HG02870 (cell line): ENCODE measurements around the gene MTHFD1L.
"Not testable (repeated sequence)": the region's sequence is repeated elsewhere in the genome, so short reads cannot be mapped to it uniquely, and the experiment has no call there.

Source experiments
- ATAC-seq: cut with Tn5 transposase; IDR thresholded peaks from one replicate; pipeline ENCODE4 v1.9.1; 2021; ENCODE audit warnings: mild to moderate bottlenecking, moderate library complexity; ENCODE audit not compliant: unreplicated experiment

The MTHFD1L gene

GRCh38 chr6:151113641-151114040 lies 248.1 kb downstream of the MTHFD1L start:
- no peak for ATAC-seq

GRCh38 chr6:151118461-151119123 lies 253.1 kb downstream of the MTHFD1L start:
- no peak for ATAC-seq

- ATAC-seq, result no peak
These were observed 254.5 kb downstream of the MTHFD1L start for GRCh38 chr6:151119823-151120524.

GRCh38 chr6:151121900-151122299 lies 256.4 kb downstream of the MTHFD1L start:
- no peak for ATAC-seq

DNA sequence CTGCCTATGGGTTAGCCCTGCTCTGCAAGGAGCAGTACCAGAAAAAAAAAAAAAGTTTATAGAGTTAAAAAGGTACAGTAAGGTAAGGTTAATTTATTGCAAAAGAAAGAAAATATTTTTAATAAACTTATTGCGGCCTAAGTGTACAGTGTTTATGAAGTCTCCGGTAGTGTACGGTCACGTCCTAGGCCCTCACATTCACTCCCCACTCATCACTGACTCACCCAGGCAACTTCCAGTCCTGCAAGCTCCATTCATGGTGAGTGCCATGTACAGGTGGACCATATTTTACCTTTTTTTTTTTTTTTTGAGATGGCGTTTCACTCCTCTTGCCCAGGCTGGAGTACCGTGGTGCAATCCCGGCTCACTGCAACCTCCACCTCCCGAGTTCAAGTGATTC lies 258.1 kb downstream of the MTHFD1L start:
- not testable (repeated sequence) for ATAC-seq

- not testable (repeated sequence) for ATAC-seq
These were observed 259.7 kb downstream of the MTHFD1L start for GRCh38 chr6:151125242-151125641.

DNA sequence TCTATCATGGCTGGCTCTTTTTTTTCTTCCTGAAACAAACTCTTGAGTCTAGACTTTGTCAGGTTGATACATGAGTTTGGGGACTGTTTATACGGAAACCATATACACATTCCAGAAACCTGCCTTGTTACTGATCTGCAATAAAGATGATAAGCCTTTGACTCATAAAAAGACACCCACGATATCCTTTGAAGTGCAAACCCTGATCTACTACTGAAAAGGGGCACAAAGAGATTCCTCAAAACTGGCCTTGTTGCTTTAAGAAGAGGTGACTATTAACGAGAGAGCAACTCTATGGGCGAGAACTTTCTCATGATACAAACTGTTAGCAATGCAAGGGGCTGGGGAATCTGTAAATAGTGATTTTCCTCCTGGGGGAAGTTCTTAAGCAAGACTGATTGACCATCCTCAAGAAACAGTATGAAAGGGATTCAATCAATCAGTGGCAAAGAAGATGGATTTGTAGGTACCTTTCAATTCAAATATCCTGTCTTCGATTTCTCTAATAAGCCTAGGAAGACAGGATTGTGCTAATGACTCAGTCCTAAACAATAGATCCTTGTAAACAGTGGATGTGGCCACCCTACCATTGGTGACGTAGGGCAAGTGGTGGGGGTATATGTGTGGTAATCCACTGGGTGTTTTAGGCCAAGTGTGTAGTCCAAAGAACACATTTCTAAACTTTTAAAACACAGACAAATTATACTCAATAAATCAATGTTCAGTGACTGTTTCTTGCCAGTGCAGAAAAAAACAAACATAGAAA lies 260.3 kb downstream of the MTHFD1L start:
- ATAC-seq, result not testable (repeated sequence)

GRCh38 chr6:151126417-151126724 lies 260.9 kb downstream of the MTHFD1L start:
- ATAC-seq, result not testable (repeated sequence)

- not testable (repeated sequence) for ATAC-seq
These were observed 261.8 kb downstream of the MTHFD1L start for GRCh38 chr6:151127133-151127798.

DNA sequence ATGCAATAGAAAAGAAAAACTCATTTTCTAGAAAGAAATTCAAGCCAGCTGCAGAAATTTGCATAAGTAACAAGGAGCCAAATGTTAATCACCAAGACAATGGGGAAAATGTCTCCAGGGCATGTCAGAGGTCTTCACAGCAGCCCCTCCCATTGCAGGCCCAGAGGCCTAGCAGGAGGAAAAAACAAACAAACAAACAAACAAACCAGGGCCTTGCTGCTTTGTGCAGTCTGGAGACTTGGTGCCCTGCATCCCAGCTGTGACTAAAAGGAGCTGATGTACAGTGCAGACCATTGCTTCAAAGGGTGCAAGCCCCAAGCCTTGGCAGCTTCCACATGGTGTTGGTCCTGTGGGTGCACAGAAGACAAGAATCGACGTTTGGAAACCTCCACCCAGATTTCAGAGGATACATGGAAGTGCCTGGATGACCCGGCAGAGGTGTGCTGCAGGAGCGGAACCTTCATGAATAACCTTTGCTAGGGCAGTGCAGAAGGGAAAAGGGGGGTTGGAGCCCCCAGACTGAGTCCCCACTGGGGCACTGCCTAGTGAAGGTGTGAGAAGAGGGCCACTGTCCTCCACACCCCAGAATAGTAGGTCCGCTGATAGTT lies 263.4 kb downstream of the MTHFD1L start:
- ATAC-seq, result no peak

DNA sequence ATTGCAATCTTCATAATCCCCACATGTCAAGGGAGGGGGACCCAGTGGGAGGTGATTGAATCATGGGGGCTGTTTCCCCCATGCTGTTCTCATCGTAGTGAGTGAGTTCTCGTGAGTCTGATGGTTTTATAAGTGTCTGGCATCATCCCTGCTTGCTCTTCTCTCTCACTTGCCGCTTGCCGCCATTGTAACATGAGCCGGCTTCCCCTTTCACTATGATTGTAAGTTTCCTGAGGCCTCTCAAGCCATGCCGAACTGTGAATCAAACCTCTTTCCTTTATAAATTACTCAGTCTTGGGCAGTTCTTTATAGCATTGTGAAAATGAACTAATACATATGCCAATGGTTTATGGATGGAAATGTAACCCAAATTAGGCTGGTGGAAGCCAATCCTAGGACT lies 264.8 kb downstream of the MTHFD1L start:
- peak; percentile 73 for ATAC-seq

DNA sequence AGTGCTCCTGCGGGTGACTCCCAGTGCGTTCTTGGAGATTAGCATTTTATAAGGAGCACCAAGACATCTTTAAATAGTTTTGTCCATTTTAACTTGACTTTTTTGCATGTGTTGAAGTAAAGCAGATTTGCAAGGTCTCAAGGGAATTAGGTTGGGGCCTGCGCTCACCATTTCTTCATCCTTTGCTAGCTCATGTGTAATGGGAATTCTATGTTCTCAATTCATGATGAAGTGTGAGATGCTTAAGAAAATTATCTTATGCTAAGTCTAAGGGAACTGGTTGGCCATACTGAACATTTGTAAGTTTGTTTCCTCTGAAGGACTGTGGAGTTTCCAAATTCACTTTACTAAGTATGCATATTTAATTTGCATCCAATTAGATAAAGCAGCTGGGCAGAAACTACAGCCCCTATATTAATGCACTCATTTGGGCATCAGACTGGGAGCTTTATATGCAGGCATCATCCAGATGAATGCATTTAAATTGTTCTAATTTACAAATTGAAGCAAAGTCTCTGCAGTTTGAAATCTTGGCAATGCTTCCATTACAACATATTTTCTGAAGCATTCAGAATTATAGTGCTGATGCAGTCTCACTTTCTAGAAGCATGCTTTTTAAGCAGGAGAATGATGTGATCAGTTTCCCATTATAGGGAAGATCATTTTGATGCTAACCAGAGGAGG lies 266.0 kb downstream of the MTHFD1L start:
- no peak for ATAC-seq

DNA sequence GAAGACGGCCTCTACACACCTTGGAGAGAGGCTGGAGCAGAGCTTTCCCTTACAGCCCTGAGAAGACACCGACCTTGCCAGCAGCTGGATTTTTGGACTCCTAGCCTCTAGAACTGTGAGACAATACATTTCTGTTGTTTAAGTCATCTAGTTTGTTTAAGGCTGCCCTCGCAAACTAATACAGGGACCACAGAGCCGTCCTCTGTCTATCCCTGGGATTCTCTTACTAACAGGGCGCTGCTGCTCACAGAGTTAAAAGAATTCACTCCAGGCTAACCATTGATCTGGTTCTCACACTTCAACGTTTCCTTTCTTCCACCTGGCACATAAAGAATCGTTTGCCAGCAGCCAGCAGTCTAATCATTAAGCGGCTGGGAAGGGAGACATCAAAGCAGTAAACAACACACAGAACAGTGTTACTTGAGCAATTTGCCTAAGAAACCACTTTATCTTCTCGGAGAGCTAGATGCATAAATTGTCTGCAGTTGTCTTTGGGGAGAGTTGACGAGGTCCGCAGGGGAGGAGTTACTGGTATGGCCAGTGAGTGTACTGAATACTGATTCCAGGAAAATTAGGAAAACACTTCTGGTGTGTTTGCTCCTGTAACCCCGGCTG lies 270.7 kb downstream of the MTHFD1L start:
- no peak for ATAC-seq

DNA sequence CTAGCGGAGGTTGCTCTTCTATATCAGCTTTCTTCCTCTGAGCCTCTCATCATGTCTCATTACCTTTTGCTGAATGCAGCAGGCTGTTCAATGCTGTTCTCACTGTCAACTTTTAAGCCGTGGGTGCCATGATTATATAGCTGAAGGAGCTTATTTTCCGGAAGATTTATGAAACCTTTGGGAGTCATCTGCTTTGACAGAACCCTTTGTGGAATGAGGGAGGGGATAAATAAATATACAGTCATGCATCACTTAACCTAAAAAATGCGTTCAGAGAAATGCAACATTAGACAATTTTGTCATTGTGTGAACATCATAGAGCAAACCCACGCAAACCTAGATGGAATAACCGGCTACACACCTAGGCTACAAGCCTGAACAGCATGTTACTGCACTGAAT lies 272.0 kb downstream of the MTHFD1L start:
- ATAC-seq, result no peak

DNA sequence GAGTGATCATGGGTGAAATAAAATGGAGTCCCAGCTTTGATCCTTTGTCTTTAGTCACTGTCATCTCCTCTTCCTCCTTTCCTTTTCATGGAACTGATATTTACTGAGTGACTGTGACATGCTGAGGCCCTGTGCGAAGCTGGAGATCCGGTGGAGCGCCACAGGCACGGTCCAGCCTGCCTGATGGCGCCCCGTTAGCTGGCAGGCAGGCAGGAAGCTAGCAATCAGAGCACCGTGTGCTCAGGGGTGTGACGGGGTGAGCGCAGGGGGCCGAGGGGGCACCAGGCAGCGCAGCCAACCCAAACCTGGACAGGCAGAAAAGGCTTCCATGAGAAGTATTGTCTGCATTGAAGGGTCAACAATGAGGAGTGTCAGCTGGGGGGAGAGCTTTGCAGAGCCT lies 274.0 kb downstream of the MTHFD1L start:
- no peak for ATAC-seq

DNA sequence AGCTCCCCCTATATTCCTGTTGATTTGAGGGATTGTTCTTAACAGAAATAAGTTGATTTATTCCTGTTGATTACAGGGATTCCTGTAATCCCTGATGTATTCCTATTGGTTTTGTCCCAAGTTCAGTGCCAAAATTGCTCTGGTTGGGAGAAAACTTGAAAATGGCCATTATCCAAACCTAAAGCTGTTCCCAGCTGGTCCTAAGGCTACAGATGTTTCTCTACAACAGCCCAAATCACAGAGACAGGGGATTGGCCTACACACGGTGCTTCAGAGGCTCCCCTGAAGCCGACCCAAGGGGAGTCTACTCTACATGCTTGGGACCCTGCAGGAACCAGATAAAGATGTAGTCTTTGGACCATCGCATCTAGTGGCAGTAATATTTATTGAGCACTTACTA lies 275.3 kb downstream of the MTHFD1L start:
- no peak for ATAC-seq

DNA sequence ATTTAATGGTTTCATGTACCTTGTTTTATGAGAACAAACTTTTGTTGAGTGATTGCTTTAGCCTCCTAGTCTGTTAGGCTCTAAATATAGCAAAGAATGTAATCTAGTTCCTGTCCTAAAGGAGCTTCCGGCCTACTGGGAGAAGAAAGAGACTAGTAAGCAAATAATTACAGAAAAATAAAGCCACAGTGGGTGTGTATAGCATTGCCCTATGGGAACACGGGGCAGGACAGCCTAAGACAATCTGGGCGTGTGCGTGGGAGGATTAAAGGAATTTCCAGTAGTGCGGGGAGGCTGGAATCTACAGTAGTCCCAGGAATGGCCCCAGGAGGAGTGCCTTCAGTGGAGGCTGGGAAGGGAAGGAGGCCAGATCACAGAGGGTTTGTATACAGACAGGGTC lies 276.2 kb downstream of the MTHFD1L start:
- no peak for ATAC-seq

- ATAC-seq, result no peak
These were observed 277.2 kb downstream of the MTHFD1L start for GRCh38 chr6:151142676-151143075.

DNA sequence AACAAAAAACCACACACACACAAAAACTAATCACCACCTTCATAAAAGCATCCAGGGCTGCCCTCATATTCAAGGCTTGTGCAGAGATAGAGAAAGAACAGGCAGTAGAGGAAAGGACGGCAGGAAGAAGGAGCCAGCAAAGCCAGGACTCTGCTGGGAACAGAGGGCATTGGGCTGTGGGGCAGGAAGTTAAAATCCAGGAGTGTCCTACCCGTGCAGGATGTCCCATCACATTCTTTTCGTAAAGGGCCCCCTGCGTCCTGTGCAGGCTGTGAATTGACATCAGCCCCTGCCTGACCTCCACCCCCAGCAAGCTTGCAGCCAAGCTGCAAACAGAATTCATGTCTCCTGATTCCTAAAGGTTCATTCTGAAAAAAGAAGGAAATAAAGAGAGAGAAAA lies 277.8 kb downstream of the MTHFD1L start:
- ATAC-seq, result no peak

- ATAC-seq, result no peak
These were observed 278.3 kb downstream of the MTHFD1L start for GRCh38 chr6:151143806-151144205.
